Stimulated activated CD8-positive, alpha-beta memory T cell treated with anti-CD3 and anti-CD28 coated beads, Interleukin-12 subunit alpha, Interleukin-12 subunit beta, amount 100 ng/mL, for 24 hours (primary cell): ENCODE measurements around the gene CACNA1F.

Experiments
- DNase-seq: peaks from one replicate; pipeline ENCODE4 v3.0.0-alpha.2; 2020; ENCODE audit errors: extremely low read depth

The CACNA1F gene

GRCh38 chrX:49233176-49233575 lies at the start of gene CACNA1F:
Gene CACNA1F (minus strand): TSS chrX:49233340. CDS start chrX:49233309, 31 bp downstream.
- no peak for DNase-seq

- no peak for DNase-seq
These were observed 49.5 kb upstream of the CACNA1F start for GRCh38 chrX:49282647-49283011.

GRCh38 chrX:49278081-49278480 lies 44.9 kb upstream of the CACNA1F start:
- no peak for DNase-seq

- DNase-seq: no peak
These were observed 44.3 kb upstream of the CACNA1F start for GRCh38 chrX:49277535-49277830.

- DNase-seq: no peak
These were observed 43.8 kb upstream of the CACNA1F start for GRCh38 chrX:49276671-49277534.

GRCh38 chrX:49276207-49276606 lies 43.1 kb upstream of the CACNA1F start:
- DNase-seq: no peak

GRCh38 chrX:49273181-49273727 lies 40.1 kb upstream of the CACNA1F start:
- DNase-seq: no peak

- DNase-seq: no peak
These were observed 39.3 kb upstream of the CACNA1F start for GRCh38 chrX:49272421-49272820.

GRCh38 chrX:49271341-49271740 lies 38.2 kb upstream of the CACNA1F start:
- no peak for DNase-seq

GRCh38 chrX:49270249-49270921 lies 37.2 kb upstream of the CACNA1F start:
- DNase-seq: no peak

- no peak for DNase-seq
These were observed 36.7 kb upstream of the CACNA1F start, which contains the start of gene PPP1R3F for GRCh38 chrX:49269767-49270248. Gene PPP1R3F (plus strand): TSS chrX:49269793. CDS start chrX:49269870, 77 bp downstream.

GRCh38 chrX:49269010-49269766 lies 36.0 kb upstream of the CACNA1F start:
- DNase-seq: peak; percentile 83

GRCh38 chrX:49268702-49269009 lies 35.5 kb upstream of the CACNA1F start:
- DNase-seq: no peak

- DNase-seq: no peak
These were observed 33.6 kb upstream of the CACNA1F start for GRCh38 chrX:49266523-49267445.

- no peak for DNase-seq
These were observed 31.3 kb upstream of the CACNA1F start, which contains the start of gene FOXP3 for GRCh38 chrX:49264460-49264859. Gene FOXP3 (minus strand): TSS chrX:49264710. CDS start chrX:49258505, 6,205 bp downstream.

GRCh38 chrX:49263631-49264030 lies 30.5 kb upstream of the CACNA1F start:
- DNase-seq: no peak

- no peak for DNase-seq
These were observed 29.5 kb upstream of the CACNA1F start for GRCh38 chrX:49262603-49263002.

GRCh38 chrX:49260221-49260985 lies 27.3 kb upstream of the CACNA1F start:
- no peak for DNase-seq

- no peak for DNase-seq
These were observed 25.6 kb upstream of the CACNA1F start for GRCh38 chrX:49258749-49259124.
